PC-9 (cell line): ENCODE measurements around the gene PTGDS.

Experiments used
- EZH2 ChIP-seq: fragments of 200-600 bp; sonication (generic); IDR thresholded peaks from 2 replicates; pipeline ENCODE4 v1.8.0; 2017; ENCODE audit warnings: antibody characterized with exemption, low read depth
- TF ChIP-seq, protein P1 (sequence below): fragments of 200-600 bp; sonication (generic); conservative IDR thresholded peaks from 2 replicates; pipeline ENCODE4 v1.6.1; 2017; ENCODE audit warnings: mixed run types, antibody characterized with exemption, mild to moderate bottlenecking, moderate library complexity

DNA sequence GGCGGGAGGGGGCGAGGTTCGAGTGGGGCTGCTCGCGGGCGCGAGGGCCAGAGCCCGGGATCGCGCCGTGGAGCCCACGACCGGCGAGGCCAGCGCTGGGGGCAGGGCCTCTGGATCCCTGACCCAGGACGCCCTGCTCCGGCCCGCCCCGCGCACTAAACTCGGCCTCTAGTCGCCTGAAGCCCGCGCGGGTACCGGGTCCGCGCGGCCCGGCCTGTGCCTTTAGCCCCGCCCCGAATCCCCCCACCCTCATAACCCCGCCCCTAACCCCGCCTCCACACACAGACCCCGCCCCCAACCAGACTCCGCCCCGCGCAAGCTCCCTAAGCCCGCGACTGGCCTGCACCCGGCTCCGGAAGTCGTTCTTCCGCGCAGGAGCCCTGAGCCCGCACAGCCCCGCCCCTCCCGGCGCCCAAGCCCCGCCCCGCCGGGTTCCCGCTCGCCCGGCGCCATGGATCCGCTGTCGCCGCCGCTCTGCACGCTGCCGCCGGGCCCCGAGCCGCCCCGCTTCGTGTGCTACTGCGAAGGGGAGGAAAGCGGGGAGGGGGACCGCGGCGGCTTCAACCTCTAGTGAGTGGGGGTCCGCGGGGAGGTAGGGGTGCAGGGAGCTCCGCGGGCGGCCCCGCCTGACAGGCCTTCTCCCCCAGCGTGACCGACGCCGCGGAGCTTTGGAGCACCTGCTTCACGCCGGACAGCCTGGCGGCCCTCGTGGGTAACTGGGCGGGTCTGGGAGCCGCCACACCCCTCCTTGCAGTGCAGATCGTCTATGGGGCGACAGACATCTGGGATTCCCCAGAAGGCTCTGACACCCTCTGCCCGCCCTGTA is 14.9 kb downstream of the PTGDS start, which contains the start of gene PAXX:
- TF ChIP-seq, protein P1, sequence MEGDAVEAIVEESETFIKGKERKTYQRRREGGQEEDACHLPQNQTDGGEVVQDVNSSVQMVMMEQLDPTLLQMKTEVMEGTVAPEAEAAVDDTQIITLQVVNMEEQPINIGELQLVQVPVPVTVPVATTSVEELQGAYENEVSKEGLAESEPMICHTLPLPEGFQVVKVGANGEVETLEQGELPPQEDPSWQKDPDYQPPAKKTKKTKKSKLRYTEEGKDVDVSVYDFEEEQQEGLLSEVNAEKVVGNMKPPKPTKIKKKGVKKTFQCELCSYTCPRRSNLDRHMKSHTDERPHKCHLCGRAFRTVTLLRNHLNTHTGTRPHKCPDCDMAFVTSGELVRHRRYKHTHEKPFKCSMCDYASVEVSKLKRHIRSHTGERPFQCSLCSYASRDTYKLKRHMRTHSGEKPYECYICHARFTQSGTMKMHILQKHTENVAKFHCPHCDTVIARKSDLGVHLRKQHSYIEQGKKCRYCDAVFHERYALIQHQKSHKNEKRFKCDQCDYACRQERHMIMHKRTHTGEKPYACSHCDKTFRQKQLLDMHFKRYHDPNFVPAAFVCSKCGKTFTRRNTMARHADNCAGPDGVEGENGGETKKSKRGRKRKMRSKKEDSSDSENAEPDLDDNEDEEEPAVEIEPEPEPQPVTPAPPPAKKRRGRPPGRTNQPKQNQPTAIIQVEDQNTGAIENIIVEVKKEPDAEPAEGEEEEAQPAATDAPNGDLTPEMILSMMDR: no peak
- no peak for TF ChIP-seq EZH2
